Epithelial cell of esophagus (primary cell): ENCODE data around the gene CRISP3.

Experiments used
- DNase-seq: peaks from one replicate; pipeline ENCODE4 v3.0.0; 2010; ENCODE audit warnings: low read depth
- H3K4me3 ChIP-seq: 2 replicates; pipeline ENCODE4 v1.5.1; 2011; ENCODE audit warnings: mild to moderate bottlenecking, low read length, control low read depth
- TF ChIP-seq, protein P1 (sequence below): IDR thresholded peaks from 2 replicates; pipeline ENCODE4 v1.5.1; 2011; ENCODE audit warnings: low read depth, mild to moderate bottlenecking, low read length, control low read depth, inconsistent platforms; ENCODE audit not compliant: insufficient read depth; ENCODE audit errors: missing control alignments

CRISP3 gene, protein sequence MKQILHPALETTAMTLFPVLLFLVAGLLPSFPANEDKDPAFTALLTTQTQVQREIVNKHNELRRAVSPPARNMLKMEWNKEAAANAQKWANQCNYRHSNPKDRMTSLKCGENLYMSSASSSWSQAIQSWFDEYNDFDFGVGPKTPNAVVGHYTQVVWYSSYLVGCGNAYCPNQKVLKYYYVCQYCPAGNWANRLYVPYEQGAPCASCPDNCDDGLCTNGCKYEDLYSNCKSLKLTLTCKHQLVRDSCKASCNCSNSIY

GRCh38 chr6:49744259-49744658, at the start of gene CRISP3:
Gene CRISP3, minus strand, starts transcription at chr6:49744388. Its CDS starts 21 bp downstream, at chr6:49744367.
- TF ChIP-seq, protein P1, sequence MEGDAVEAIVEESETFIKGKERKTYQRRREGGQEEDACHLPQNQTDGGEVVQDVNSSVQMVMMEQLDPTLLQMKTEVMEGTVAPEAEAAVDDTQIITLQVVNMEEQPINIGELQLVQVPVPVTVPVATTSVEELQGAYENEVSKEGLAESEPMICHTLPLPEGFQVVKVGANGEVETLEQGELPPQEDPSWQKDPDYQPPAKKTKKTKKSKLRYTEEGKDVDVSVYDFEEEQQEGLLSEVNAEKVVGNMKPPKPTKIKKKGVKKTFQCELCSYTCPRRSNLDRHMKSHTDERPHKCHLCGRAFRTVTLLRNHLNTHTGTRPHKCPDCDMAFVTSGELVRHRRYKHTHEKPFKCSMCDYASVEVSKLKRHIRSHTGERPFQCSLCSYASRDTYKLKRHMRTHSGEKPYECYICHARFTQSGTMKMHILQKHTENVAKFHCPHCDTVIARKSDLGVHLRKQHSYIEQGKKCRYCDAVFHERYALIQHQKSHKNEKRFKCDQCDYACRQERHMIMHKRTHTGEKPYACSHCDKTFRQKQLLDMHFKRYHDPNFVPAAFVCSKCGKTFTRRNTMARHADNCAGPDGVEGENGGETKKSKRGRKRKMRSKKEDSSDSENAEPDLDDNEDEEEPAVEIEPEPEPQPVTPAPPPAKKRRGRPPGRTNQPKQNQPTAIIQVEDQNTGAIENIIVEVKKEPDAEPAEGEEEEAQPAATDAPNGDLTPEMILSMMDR = no peak
- H3K4me3 ChIP-seq = no peak within 1 kb of the TSS
- DNase-seq = peak; percentile 67

DNA sequence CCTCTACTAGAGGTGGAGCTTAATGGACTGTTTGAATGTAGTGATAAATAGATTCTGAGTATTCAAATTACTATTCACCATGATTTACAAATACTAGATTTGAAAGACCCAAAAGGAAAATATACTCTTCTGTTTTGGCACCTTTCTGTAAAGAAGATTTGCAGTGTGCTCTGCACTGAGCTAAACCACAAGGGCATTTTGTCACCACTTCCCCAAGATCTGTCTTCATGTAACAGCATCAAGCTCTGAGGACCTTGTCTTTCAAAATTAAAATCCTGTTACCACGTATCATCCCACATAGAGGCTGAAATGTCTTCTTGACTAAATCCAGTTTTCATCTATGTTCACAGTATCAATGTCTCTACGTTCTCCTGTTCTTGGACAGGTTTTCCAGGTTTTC, 46.2 kb upstream of the CRISP3 start:
- H3K4me3 ChIP-seq = no peak overlapping the region
- TF ChIP-seq, protein P1 = no peak
- no peak for DNase-seq

GRCh38 chr6:49787176-49787575, 43.0 kb upstream of the CRISP3 start, which contains the start of gene PGK2:
Gene PGK2, minus strand, starts transcription at chr6:49787285. Its CDS starts 98 bp downstream, at chr6:49787187.
- TF ChIP-seq, protein P1 = no peak
- H3K4me3 ChIP-seq = no peak within 1 kb of the TSS

GRCh38 chr6:49784272-49784671, 40.1 kb upstream of the CRISP3 start:
- TF ChIP-seq, protein P1 = no peak
- H3K4me3 ChIP-seq = no peak overlapping the region
- DNase-seq = no peak

More at GRCh38 chr6:49787176-49787575, 43.0 kb upstream of the CRISP3 start, which contains the start of gene PGK2:
- no peak for DNase-seq

- no peak overlapping the region for H3K4me3 ChIP-seq
- TF ChIP-seq, protein P1 = no peak
- no peak for DNase-seq
Observed at GRCh38 chr6:49782725-49783124, 38.5 kb upstream of the CRISP3 start.

GRCh38 chr6:49782293-49782692, 38.1 kb upstream of the CRISP3 start:
- TF ChIP-seq, protein P1 = no peak
- no peak overlapping the region for H3K4me3 ChIP-seq
- no peak for DNase-seq

DNA sequence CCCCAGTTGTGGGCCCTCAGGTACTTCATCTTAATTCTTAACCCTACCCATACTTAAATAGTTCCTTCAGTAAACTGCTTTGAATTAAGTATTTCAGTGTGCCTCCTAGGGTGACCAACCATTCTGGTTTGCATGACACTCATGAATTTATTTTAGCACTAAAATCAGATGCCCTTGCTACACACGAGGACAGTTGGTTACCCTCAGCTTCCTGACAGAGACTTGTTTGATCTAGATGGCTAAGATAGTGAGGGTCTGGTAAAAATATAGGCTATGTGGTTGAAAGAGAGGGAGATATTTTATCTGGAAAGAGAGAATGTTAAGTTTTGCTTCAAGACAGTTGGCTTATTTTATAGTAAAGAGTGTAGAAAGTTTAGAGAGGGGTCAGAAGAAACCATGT, 32.3 kb upstream of the CRISP3 start:
- no peak overlapping the region for H3K4me3 ChIP-seq
- no peak for DNase-seq
- TF ChIP-seq, protein P1 = no peak
